ENCODE measurements around the gene SLC25A26.
"Not testable (repeated sequence)": the region's sequence is repeated elsewhere in the genome, so short reads cannot be mapped to it uniquely, and the experiment has no call there.

The SLC25A26 gene

GRCh38 chr3:66271231-66271630 lies 50.4 kb downstream of the SLC25A26 start:
- no peak for DNase-seq

GRCh38 chr3:66272016-66272415 lies 51.2 kb downstream of the SLC25A26 start:
- no peak for DNase-seq

- not testable (repeated sequence) for DNase-seq
These were observed 54.0 kb downstream of the SLC25A26 start for GRCh38 chr3:66274837-66275236.

GRCh38 chr3:66276705-66277274 lies 56.0 kb downstream of the SLC25A26 start:
- DNase-seq, result no peak

- DNase-seq, result no peak
These were observed 58.4 kb downstream of the SLC25A26 start for GRCh38 chr3:66279168-66279567.

- DNase-seq, result no peak
These were observed 59.5 kb downstream of the SLC25A26 start for GRCh38 chr3:66280304-66280703.

- not testable (repeated sequence) for DNase-seq
These were observed 71.1 kb downstream of the SLC25A26 start for GRCh38 chr3:66291922-66292321.

GRCh38 chr3:66297260-66297873 lies 76.6 kb downstream of the SLC25A26 start:
- no peak for DNase-seq

- no peak for DNase-seq
These were observed 77.1 kb downstream of the SLC25A26 start for GRCh38 chr3:66297900-66298299.

GRCh38 chr3:66298591-66298990 lies 77.8 kb downstream of the SLC25A26 start:
- no peak for DNase-seq

GRCh38 chr3:66299085-66299484 lies 78.3 kb downstream of the SLC25A26 start:
- not testable (repeated sequence) for DNase-seq

- DNase-seq, result no peak
These were observed 79.1 kb downstream of the SLC25A26 start for GRCh38 chr3:66299891-66300290.

- DNase-seq, result no peak
These were observed 81.5 kb downstream of the SLC25A26 start for GRCh38 chr3:66302288-66302687.

GRCh38 chr3:66303491-66303901 lies 82.7 kb downstream of the SLC25A26 start:
- DNase-seq, result no peak

GRCh38 chr3:66304293-66304692 lies 83.5 kb downstream of the SLC25A26 start:
- no peak for DNase-seq

GRCh38 chr3:66306086-66306485 lies 85.3 kb downstream of the SLC25A26 start:
- DNase-seq, result not testable (repeated sequence)

- not testable (repeated sequence) for DNase-seq
These were observed 86.2 kb downstream of the SLC25A26 start for GRCh38 chr3:66306991-66307390.

- no peak for DNase-seq
These were observed 91.2 kb downstream of the SLC25A26 start for GRCh38 chr3:66312039-66312438.

- no peak for DNase-seq
These were observed 93.7 kb downstream of the SLC25A26 start for GRCh38 chr3:66314455-66314854.

GRCh38 chr3:66317750-66318376 lies 97.1 kb downstream of the SLC25A26 start:
- no peak for DNase-seq

GRCh38 chr3:66320390-66320789 lies 99.6 kb downstream of the SLC25A26 start:
- DNase-seq, result no peak

- DNase-seq, result no peak
These were observed 101.6 kb downstream of the SLC25A26 start for GRCh38 chr3:66322436-66322835.

- no peak for DNase-seq
These were observed 105.5 kb downstream of the SLC25A26 start for GRCh38 chr3:66326340-66326739.

GRCh38 chr3:66335671-66336070 lies 114.9 kb downstream of the SLC25A26 start:
- no peak for DNase-seq

Data from NCI-H510A (cell line).